SK-N-SH (cell line): ENCODE measurements around the gene SPSB4. TPM values are rescaled to one million over a fixed set of nuclear protein-coding genes. Genes with fewer than 3 reads are reported as not detected.

Source experiments
- CTCF ChIA-PET: fragments of 300-600, 350-600 bp; formaldehyde crosslinking; extraction: SDS; loops from one replicate; lab custom pipeline; 2021; lab: Yijun Ruan, JAX
- POLR2A ChIA-PET: fragments of 350-600 bp; sonication (Branson Sonifier 250); formaldehyde crosslinking; extraction: SDS; loops from one replicate; lab custom pipeline; 2020; ENCODE audit warnings: antibody characterized with exemption, inconsistent platforms; lab: Yijun Ruan, JAX
- DNase-seq: peaks from one replicate; pipeline ENCODE4 v3.0.0; 2012
- H2AFZ ChIP-seq: fragments of 200-600 bp; sonication (generic); 2 replicates; pipeline ENCODE4 v1.8.1; 2016; ENCODE audit warnings: antibody characterized with exemption, mild to moderate bottlenecking, low read depth
- H3F3A ChIP-seq: fragments of 200-600 bp; sonication (generic); replicated peaks from 2 replicates; pipeline ENCODE3; 2016; ENCODE audit warnings: antibody characterized with exemption, mild to moderate bottlenecking; ENCODE audit not compliant: insufficient read depth
- H3K27ac ChIP-seq, 2 experiments: fragments of 200-500 bp in 1 of 2; fragments of 200-600 bp in 1 of 2; sonication (Bioruptor generic) in 1 of 2; sonication (generic), shearing (Covaris generic) in 1 of 2; 2 replicates each; pipeline versions ENCODE4 v1.5.1 to v1.6.1; 2014 to 2016; ENCODE audit warnings: low read depth in 2 of 2, inconsistent platforms in 1 of 2, low read length in 1 of 2, mild to moderate bottlenecking in 1 of 2, mixed read lengths in 1 of 2
- H3K27me3 ChIP-seq: fragments of 200-600 bp; sonication (generic), shearing (Covaris generic); 2 replicates; pipeline ENCODE4 v1.6.1; 2016; ENCODE audit warnings: mixed run types; ENCODE audit not compliant: insufficient read depth
- H3K36me3 ChIP-seq, 2 experiments: fragments of 200-500 bp in 1 of 2; fragments of 200-600 bp in 1 of 2; sonication (Bioruptor generic) in 1 of 2; sonication (generic) in 1 of 2; replicated peaks in 1 of 2; 2 replicates each; pipeline versions ENCODE3 to v1.5.1; 2014 to 2016; ENCODE audit warnings: low read length in 1 of 2, mild to moderate bottlenecking in 1 of 2; ENCODE audit not compliant: insufficient read depth in 2 of 2, control insufficient read depth in 1 of 2
- H3K4me1 ChIP-seq, 2 experiments: fragments of 200-500 bp in 1 of 2; fragments of 200-600 bp in 1 of 2; sonication (Bioruptor generic) in 1 of 2; sonication (generic), shearing (Covaris generic) in 1 of 2; 2 replicates each; pipeline versions ENCODE4 v1.5.1 to v1.6.1; 2014 to 2016; ENCODE audit warnings: low read depth in 1 of 2, low read length in 1 of 2, mixed run types in 1 of 2; ENCODE audit not compliant: insufficient read depth in 2 of 2, control insufficient read depth in 1 of 2
- H3K4me2 ChIP-seq: fragments of 200-600 bp; sonication (generic), shearing (Covaris generic); 2 replicates; pipeline ENCODE4 v1.6.1; 2017; ENCODE audit warnings: mixed run types
- H3K4me3 ChIP-seq, 2 experiments: fragments of 200-500 bp in 1 of 2; fragments of 200-600 bp in 1 of 2; sonication (Bioruptor generic) in 1 of 2; sonication (generic), shearing (Covaris generic) in 1 of 2; 2 replicates each; pipeline versions ENCODE4 v1.5.1 to v1.8.1; 2014 to 2016; ENCODE audit warnings: low read depth in 2 of 2, inconsistent platforms in 1 of 2, low read length in 1 of 2, mild to moderate bottlenecking in 1 of 2, mixed read lengths in 1 of 2, moderate library complexity in 1 of 2
- H3K79me2 ChIP-seq: fragments of 200-600 bp; sonication (generic); 2 replicates; pipeline ENCODE4 v1.8.1; 2017; ENCODE audit warnings: mild to moderate bottlenecking; ENCODE audit not compliant: insufficient read depth
- H3K9ac ChIP-seq: fragments of 200-600 bp; sonication (generic); 2 replicates; pipeline ENCODE4 v1.6.1; 2017; ENCODE audit warnings: mixed run types
- H3K9me2 ChIP-seq: fragments of 200-600 bp; sonication (generic); 2 replicates; pipeline ENCODE4 v1.6.1; 2017; ENCODE audit warnings: mixed run types
- H3K9me3 ChIP-seq: fragments of 200-600 bp; sonication (generic); 2 replicates; pipeline ENCODE4 v1.6.1; 2017; ENCODE audit warnings: mixed run types, mild to moderate bottlenecking, moderate library complexity
- H4K20me1 ChIP-seq: fragments of 200-600 bp; sonication (generic); 2 replicates; pipeline ENCODE4 v1.6.1; 2017; ENCODE audit warnings: mild to moderate bottlenecking, mixed run types; ENCODE audit not compliant: insufficient read depth
- CHD2 ChIP-seq: fragments of 150-350 bp; IDR thresholded peaks from 2 replicates; pipeline ENCODE4 v1.6.1; 2018; ENCODE audit warnings: low read length; ENCODE audit not compliant: partially characterized antibody
- ELF1 ChIP-seq: IDR thresholded peaks from 2 replicates; pipeline ENCODE4 v1.4.0; 2012
- EP300 ChIP-seq, 2 experiments: IDR thresholded peaks; 2 replicates each; pipeline versions ENCODE4 v1.4.0 to v1.6.1; 2012; ENCODE audit warnings: borderline replicate concordance in 1 of 2, low read depth in 1 of 2, low read length in 1 of 2
- FOXJ3 ChIP-seq: sonication (generic); formaldehyde crosslinking; IDR thresholded peaks from 2 replicates; pipeline ENCODE4 v1.5.1; 2020; ENCODE audit warnings: mild to moderate bottlenecking, missing genetic modification reagents
- POLR2AphosphoS5 ChIP-seq: IDR thresholded peaks from 2 replicates; pipeline ENCODE4 v1.6.1; 2012; ENCODE audit warnings: low read depth, low read length
- RAD21 ChIP-seq: IDR thresholded peaks from 2 replicates; pipeline ENCODE4 v1.6.1; 2012; ENCODE audit warnings: mild to moderate bottlenecking, low read length
- RFX5 ChIP-seq: IDR thresholded peaks from 2 replicates; pipeline ENCODE4 v1.6.1; 2012; ENCODE audit warnings: mild to moderate bottlenecking, improper control_type of control experiment, low read length
- RXRA ChIP-seq: IDR thresholded peaks from 2 replicates; pipeline ENCODE4 v1.4.0; 2012; ENCODE audit warnings: low read depth, mild to moderate bottlenecking, borderline replicate concordance
- SIN3A ChIP-seq: IDR thresholded peaks from 2 replicates; pipeline ENCODE4 v1.6.1; 2012; ENCODE audit warnings: low read depth, mild to moderate bottlenecking, low read length, moderate library complexity, borderline replicate concordance
- SMC3 ChIP-seq: IDR thresholded peaks from 2 replicates; pipeline ENCODE4 v1.6.1; 2012; ENCODE audit warnings: low read depth, low read length, improper control_type of control experiment
- TAF1 ChIP-seq: IDR thresholded peaks from 2 replicates; pipeline ENCODE4 v1.6.1; 2012; ENCODE audit warnings: low read depth, mild to moderate bottlenecking, low read length, moderate library complexity, borderline replicate concordance
- YY1 ChIP-seq: IDR thresholded peaks from 2 replicates; pipeline ENCODE4 v1.4.0; 2012; ENCODE audit warnings: low read depth, mild to moderate bottlenecking
- WGBS: methylation state at CpG from one replicate; pipeline ENCODE4 v1.1.6; 2017; ENCODE audit warnings: low lambda C conversion rate; 5-methylcytosine and 5-hydroxymethylcytosine counted together
- polyA plus RNA-seq, 3 experiments: library from polyadenylated mRNA; depleted of rRNA; stranded (reverse); fragments of >200 nt; gene quantifications; 2 replicates each; pipeline ENCODE4 v1.2.3, GENCODE V29; 2012
- TF ChIP-seq, protein P1 (sequence below): IDR thresholded peaks from 2 replicates; pipeline ENCODE4; 2012
- TF ChIP-seq, protein P2 (sequence below): fragments of 150-350 bp; IDR thresholded peaks from 2 replicates; pipeline ENCODE4 v1.6.1; 2017; ENCODE audit warnings: antibody characterized with exemption, low read length, low read depth, borderline replicate concordance
- TF ChIP-seq, protein P3 (sequence below): fragments of 200-600 bp; sonication (generic); IDR thresholded peaks from 2 replicates; pipeline ENCODE4 v1.6.1; 2017; ENCODE audit warnings: antibody characterized with exemption, mild to moderate bottlenecking, moderate library complexity
- TF ChIP-seq, protein P4 (sequence below): fragments of 150-350 bp; IDR thresholded peaks from 2 replicates; pipeline ENCODE4 v1.6.1; 2016; ENCODE audit warnings: mild to moderate bottlenecking, low read depth, low read length
- TF ChIP-seq, protein P5 (sequence below): IDR thresholded peaks from 2 replicates; pipeline ENCODE4 v1.6.1; 2012; ENCODE audit warnings: mild to moderate bottlenecking, low read depth, low read length, moderate library complexity

Gene SPSB4
- polyA plus RNA-seq, 1 of the 3 experiments (the other 2 are of a cell fraction): 0.10 TPM

DNA sequence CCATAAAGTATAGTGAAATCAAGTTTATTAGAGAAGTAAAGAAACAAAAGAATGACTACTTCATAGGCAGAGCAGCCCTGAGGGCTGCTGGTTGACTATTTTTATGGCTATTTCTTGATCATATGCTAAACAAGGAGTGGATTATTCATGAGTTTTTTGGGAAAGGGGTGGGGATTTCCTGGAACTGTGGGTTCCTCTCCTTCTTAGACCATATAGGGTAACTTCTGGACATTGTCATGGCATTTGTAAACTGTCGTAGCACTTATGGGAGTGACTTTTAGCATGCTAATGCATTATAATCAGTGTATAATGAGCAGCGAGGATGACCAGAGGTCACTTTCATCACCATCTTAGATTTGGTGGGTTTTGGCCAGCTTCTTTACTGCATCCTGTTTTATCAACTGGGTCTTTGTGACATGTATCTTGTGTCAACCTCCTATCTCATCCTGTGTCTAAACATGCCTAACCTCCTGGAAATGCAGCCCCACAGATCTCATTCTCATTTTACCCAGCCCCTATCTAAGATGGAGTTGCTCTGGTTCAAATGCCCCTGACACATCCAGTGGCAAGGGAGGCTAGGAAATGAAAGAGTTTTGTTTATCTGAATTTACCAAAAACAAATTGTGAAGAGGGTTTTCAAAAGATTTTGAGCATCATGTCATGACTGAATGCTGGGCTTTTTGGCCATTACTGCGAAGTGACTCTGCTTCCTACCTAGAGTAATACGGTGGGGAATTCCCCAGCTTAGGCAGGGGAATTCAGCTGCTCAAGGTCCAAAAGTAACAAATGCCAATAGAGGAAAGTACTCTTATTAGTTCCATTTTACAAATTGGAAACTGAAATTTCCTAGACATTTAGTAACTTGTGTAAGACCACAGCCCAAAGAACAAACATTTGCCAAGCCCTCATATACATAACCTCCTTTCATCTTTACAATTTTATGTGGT is 6.2 kb upstream of the SPSB4 start:
- no peaks in the 10 kb centered on the region for H3K36me3 ChIP-seq
- no peak overlapping the region for H2AFZ ChIP-seq
- H3K27me3 ChIP-seq: peaks cover 6% of the 10 kb centered on the region; the same call in 1 of the 2 replicates
- no peak for TF ChIP-seq RFX5
- no peak for TF ChIP-seq SMC3
- TF ChIP-seq CHD2: no peak
- TF ChIP-seq, protein P1, sequence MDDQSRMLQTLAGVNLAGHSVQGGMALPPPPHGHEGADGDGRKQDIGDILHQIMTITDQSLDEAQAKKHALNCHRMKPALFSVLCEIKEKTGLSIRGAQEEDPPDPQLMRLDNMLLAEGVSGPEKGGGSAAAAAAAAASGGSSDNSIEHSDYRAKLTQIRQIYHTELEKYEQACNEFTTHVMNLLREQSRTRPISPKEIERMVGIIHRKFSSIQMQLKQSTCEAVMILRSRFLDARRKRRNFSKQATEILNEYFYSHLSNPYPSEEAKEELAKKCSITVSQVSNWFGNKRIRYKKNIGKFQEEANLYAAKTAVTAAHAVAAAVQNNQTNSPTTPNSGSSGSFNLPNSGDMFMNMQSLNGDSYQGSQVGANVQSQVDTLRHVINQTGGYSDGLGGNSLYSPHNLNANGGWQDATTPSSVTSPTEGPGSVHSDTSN: no peak
- no peak for TF ChIP-seq RAD21
- no peak for TF ChIP-seq ELF1
- TF ChIP-seq YY1: no peak
- TF ChIP-seq, protein P2, sequence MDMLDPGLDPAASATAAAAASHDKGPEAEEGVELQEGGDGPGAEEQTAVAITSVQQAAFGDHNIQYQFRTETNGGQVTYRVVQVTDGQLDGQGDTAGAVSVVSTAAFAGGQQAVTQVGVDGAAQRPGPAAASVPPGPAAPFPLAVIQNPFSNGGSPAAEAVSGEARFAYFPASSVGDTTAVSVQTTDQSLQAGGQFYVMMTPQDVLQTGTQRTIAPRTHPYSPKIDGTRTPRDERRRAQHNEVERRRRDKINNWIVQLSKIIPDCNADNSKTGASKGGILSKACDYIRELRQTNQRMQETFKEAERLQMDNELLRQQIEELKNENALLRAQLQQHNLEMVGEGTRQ: no peak
- TF ChIP-seq SIN3A: no peak
- no peak for TF ChIP-seq POLR2AphosphoS5
- TF ChIP-seq, protein P3, sequence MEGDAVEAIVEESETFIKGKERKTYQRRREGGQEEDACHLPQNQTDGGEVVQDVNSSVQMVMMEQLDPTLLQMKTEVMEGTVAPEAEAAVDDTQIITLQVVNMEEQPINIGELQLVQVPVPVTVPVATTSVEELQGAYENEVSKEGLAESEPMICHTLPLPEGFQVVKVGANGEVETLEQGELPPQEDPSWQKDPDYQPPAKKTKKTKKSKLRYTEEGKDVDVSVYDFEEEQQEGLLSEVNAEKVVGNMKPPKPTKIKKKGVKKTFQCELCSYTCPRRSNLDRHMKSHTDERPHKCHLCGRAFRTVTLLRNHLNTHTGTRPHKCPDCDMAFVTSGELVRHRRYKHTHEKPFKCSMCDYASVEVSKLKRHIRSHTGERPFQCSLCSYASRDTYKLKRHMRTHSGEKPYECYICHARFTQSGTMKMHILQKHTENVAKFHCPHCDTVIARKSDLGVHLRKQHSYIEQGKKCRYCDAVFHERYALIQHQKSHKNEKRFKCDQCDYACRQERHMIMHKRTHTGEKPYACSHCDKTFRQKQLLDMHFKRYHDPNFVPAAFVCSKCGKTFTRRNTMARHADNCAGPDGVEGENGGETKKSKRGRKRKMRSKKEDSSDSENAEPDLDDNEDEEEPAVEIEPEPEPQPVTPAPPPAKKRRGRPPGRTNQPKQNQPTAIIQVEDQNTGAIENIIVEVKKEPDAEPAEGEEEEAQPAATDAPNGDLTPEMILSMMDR: no peak
- no peak for TF ChIP-seq EP300 (IDR thresholded peaks at IDR 0.05; ENCODE audit: borderline replicate concordance in 1 of 2, low read depth in 1 of 2, low read length in 1 of 2)
- H3K4me2 ChIP-seq: no peak overlapping the region
- H3K9me2 ChIP-seq: no peaks in the 10 kb centered on the region
- WGBS: 49% methylated on average over 4 of the region's 4 CpGs
- ChIA-PET CTCF (interaction anchor here (1.4 to 5.0 kb wide), 3 partner anchors 58 to 147 kb away, joined by 4 to 20 read pairs (median 8); no protein-coding TSS in a partner anchor), POLR2A (no interaction called here)
- no peaks in the 10 kb centered on the region for H4K20me1 ChIP-seq
- no peak overlapping the region for H3K4me3 ChIP-seq
- H3K9me3 ChIP-seq: no peaks in the 10 kb centered on the region
- H3K27ac ChIP-seq: no peak overlapping the region
- no peaks in the 10 kb centered on the region for H3F3A ChIP-seq
- no peaks in the 10 kb centered on the region for H3K79me2 ChIP-seq
- no peak for DNase-seq
- no peaks in the 10 kb centered on the region for H3K4me1 ChIP-seq
- no peak overlapping the region for H3K9ac ChIP-seq

DNA sequence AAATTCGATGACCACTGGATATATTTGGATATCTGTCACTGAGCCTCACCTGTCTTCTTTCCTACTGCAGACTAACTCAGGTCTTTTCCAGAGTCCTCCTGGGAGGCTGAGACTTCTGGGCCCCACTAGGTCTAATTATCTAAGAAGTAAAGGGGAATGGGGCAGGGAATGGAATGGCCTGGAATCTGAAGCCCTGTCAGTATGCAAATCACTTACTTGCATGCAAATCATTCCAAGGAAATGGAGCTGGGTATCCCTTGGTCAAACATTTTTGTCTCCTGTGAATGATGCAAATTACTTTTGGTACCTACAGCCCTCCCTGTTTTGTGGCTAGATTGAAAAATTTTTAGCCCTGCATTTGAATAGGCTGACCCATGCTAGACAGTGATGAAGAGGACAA is 5.3 kb upstream of the SPSB4 start:
- no peaks in the 10 kb centered on the region for H3F3A ChIP-seq
- TF ChIP-seq, protein P4, sequence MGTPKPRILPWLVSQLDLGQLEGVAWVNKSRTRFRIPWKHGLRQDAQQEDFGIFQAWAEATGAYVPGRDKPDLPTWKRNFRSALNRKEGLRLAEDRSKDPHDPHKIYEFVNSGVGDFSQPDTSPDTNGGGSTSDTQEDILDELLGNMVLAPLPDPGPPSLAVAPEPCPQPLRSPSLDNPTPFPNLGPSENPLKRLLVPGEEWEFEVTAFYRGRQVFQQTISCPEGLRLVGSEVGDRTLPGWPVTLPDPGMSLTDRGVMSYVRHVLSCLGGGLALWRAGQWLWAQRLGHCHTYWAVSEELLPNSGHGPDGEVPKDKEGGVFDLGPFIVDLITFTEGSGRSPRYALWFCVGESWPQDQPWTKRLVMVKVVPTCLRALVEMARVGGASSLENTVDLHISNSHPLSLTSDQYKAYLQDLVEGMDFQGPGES: no peak
- TF ChIP-seq FOXJ3 (no peak), TAF1 (no peak), RXRA (no peak)
- TF ChIP-seq, protein P5, sequence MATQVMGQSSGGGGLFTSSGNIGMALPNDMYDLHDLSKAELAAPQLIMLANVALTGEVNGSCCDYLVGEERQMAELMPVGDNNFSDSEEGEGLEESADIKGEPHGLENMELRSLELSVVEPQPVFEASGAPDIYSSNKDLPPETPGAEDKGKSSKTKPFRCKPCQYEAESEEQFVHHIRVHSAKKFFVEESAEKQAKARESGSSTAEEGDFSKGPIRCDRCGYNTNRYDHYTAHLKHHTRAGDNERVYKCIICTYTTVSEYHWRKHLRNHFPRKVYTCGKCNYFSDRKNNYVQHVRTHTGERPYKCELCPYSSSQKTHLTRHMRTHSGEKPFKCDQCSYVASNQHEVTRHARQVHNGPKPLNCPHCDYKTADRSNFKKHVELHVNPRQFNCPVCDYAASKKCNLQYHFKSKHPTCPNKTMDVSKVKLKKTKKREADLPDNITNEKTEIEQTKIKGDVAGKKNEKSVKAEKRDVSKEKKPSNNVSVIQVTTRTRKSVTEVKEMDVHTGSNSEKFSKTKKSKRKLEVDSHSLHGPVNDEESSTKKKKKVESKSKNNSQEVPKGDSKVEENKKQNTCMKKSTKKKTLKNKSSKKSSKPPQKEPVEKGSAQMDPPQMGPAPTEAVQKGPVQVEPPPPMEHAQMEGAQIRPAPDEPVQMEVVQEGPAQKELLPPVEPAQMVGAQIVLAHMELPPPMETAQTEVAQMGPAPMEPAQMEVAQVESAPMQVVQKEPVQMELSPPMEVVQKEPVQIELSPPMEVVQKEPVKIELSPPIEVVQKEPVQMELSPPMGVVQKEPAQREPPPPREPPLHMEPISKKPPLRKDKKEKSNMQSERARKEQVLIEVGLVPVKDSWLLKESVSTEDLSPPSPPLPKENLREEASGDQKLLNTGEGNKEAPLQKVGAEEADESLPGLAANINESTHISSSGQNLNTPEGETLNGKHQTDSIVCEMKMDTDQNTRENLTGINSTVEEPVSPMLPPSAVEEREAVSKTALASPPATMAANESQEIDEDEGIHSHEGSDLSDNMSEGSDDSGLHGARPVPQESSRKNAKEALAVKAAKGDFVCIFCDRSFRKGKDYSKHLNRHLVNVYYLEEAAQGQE: no peak

More for the DNA sequence above, 5.3 kb upstream of the SPSB4 start:
- no peak for DNase-seq
- Histone ChIP-seq H3K9ac (no peak overlapping the region), H4K20me1 (no peaks in the 10 kb centered on the region), H3K4me3 (no peak overlapping the region), H3K4me2 (no peak overlapping the region), H3K36me3 (no peaks in the 10 kb centered on the region), H3K9me3 (no peaks in the 10 kb centered on the region), H3K79me2 (no peaks in the 10 kb centered on the region), H2AFZ (no peak overlapping the region), H3K9me2 (no peaks in the 10 kb centered on the region), H3K4me1 (no peaks in the 10 kb centered on the region; a peak in 1 of 4 replicates), H3K27ac (no peak overlapping the region), H3K27me3 (peaks cover 6% of the 10 kb centered on the region; the same call in 1 of the 2 replicates)
- 13% methylated on average over 1 of the region's 1 CpG for WGBS
- POLR2A ChIA-PET: no interaction called here
- CTCF ChIA-PET: interaction anchor here (0.7 to 5.0 kb wide), 4 partner anchors 8 to 146 kb away, joined by 4 to 20 read pairs (median 6); no protein-coding TSS in a partner anchor
